Activated T-helper 2 cell treated with anti-CD3 and anti-CD28 coated beads, Interferon-gamma antibody, Interleukin-2, Interleukin-4, amounts not matched to agents 10 μg/mL and 5 μg/mL and 100 μg/mL, durations not matched to agents 14 hours and 24 hours and 36 hours (primary cell): ENCODE data around the gene ALS2. TPM values are rescaled to one million over a fixed set of nuclear protein-coding genes. Genes with fewer than 3 reads are reported as not detected.
"Not testable (repeated sequence)": the region's sequence is repeated elsewhere in the genome, so short reads cannot be mapped to it uniquely, and the experiment has no call there.

Experiments
- DNase-seq: peaks from one replicate; pipeline ENCODE4 v3.0.0; 2021; ENCODE audit warnings: low spot score
- H3K27ac Mint-ChIP-seq: one replicate; pipeline ENCODE4 v1.8.0; 2021; ENCODE audit warnings: mixed read lengths
- H3K27me3 Mint-ChIP-seq: one replicate; pipeline ENCODE4 v1.8.0; 2021; ENCODE audit warnings: low read depth, mixed read lengths
- H3K36me3 Mint-ChIP-seq: one replicate; pipeline ENCODE4 v1.8.0; 2021; ENCODE audit warnings: low read depth, mixed read lengths
- H3K4me1 Mint-ChIP-seq: one replicate; pipeline ENCODE4 v1.8.0; 2021; ENCODE audit warnings: low read depth, mixed read lengths
- H3K4me3 Mint-ChIP-seq: one replicate; pipeline ENCODE4 v1.8.0; 2021; ENCODE audit warnings: low read depth, mild to moderate bottlenecking, moderate library complexity, mixed read lengths
- H3K9me3 Mint-ChIP-seq: one replicate; pipeline ENCODE4 v1.8.0; 2021; ENCODE audit warnings: mixed read lengths
- intact Hi-C: fragments of 100-400 bp; cut with micrococcal nuclease; formaldehyde crosslinking; loops from one replicate; pipeline ENCODE4 v1.15.1; 2023
- total RNA-seq: library from RNA; stranded (reverse); gene quantifications from 2 replicates; pipeline ENCODE4 v1.2.3, GENCODE V29; 2022

Gene ALS2
- total RNA-seq, 1 donor from 2014 or later: 11.3 TPM

- H3K4me1 Mint-ChIP-seq: no peaks in the 10 kb centered on the region
- H3K9me3 Mint-ChIP-seq: no peaks in the 10 kb centered on the region
- H3K36me3 Mint-ChIP-seq: no peaks in the 10 kb centered on the region
- no peak within 1 kb of the TSS for H3K27ac Mint-ChIP-seq
- H3K4me3 Mint-ChIP-seq: no peak within 1 kb of the TSS
- intact Hi-C loops: no loop called here
- DNase-seq: no peak
- H3K27me3 Mint-ChIP-seq: peaks cover 29% of the 10 kb centered on the region
Measured at GRCh38 chr2:201806442-201807170, 25.9 kb upstream of the ALS2 start, which contains the start of gene CDK15. TSS of gene CDK15 (plus strand) at chr2:201806537. CDS start at chr2:201806665, 128 bp downstream.

- intact Hi-C loops: loop anchor here (5.0 kb wide), 1 partner anchor 378 kb away; no protein-coding TSS in a partner anchor
- H3K9me3 Mint-ChIP-seq, H3K4me1 Mint-ChIP-seq, DNase-seq, H3K27ac Mint-ChIP-seq, H3K4me3 Mint-ChIP-seq, H3K36me3 Mint-ChIP-seq: not testable (repeated sequence)
- peaks cover 17% of the 10 kb centered on the region for H3K27me3 Mint-ChIP-seq
Measured at GRCh38 chr2:201798914-201799285, 18.2 kb upstream of the ALS2 start.

GRCh38 chr2:201798252-201798913 lies 17.6 kb upstream of the ALS2 start:
- no peaks in the 10 kb centered on the region for H3K9me3 Mint-ChIP-seq
- no peaks in the 10 kb centered on the region for H3K4me1 Mint-ChIP-seq
- no peaks in the 10 kb centered on the region for H3K36me3 Mint-ChIP-seq
- no peak for DNase-seq
- H3K27me3 Mint-ChIP-seq: peaks cover 17% of the 10 kb centered on the region
- H3K4me3 Mint-ChIP-seq: no peak overlapping the region
- intact Hi-C loops: loop anchor here (5.0 kb wide), 1 partner anchor 379 kb away; no protein-coding TSS in a partner anchor
- no peak overlapping the region for H3K27ac Mint-ChIP-seq

- Mint-ChIP-seq H3K9me3 (no peaks in the 10 kb centered on the region), H3K36me3 (no peaks in the 10 kb centered on the region), H3K4me1 (no peaks in the 10 kb centered on the region), H3K27ac (no peak overlapping the region), H3K4me3 (no peak overlapping the region), H3K27me3 (peaks cover 17% of the 10 kb centered on the region)
- no peak for DNase-seq
- intact Hi-C loops: loop anchor here (5.0 kb wide), 1 partner anchor 380 kb away; no protein-coding TSS in a partner anchor
Measured at GRCh38 chr2:201797175-201797840, 16.6 kb upstream of the ALS2 start.

- Mint-ChIP-seq H3K36me3 (no peaks in the 10 kb centered on the region), H3K27me3 (peaks cover 14% of the 10 kb centered on the region), H3K9me3 (no peaks in the 10 kb centered on the region), H3K4me1 (no peaks in the 10 kb centered on the region), H3K4me3 (no peak overlapping the region), H3K27ac (no peak overlapping the region)
- DNase-seq: no peak
- intact Hi-C loops: loop anchor here (5.0 kb wide), 1 partner anchor 381 kb away; no protein-coding TSS in a partner anchor
Measured at GRCh38 chr2:201796478-201796865, 15.7 kb upstream of the ALS2 start.

- Mint-ChIP-seq H3K9me3 (no peaks in the 10 kb centered on the region), H3K27me3 (peaks cover 10% of the 10 kb centered on the region), H3K36me3 (no peaks in the 10 kb centered on the region), H3K27ac (no peak overlapping the region), H3K4me3 (no peak overlapping the region), H3K4me1 (no peaks in the 10 kb centered on the region)
- intact Hi-C loops: loop anchor here (5.0 kb wide), 1 partner anchor 381 kb away; no protein-coding TSS in a partner anchor
- no peak for DNase-seq
Measured at GRCh38 chr2:201795607-201796477, 15.1 kb upstream of the ALS2 start.

- no peak for DNase-seq
- intact Hi-C loops: no loop called here
- Mint-ChIP-seq H3K4me3 (no peak overlapping the region), H3K36me3 (no peaks in the 10 kb centered on the region), H3K27me3 (peaks cover 12% of the 10 kb centered on the region), H3K4me1 (no peaks in the 10 kb centered on the region), H3K9me3 (no peaks in the 10 kb centered on the region), H3K27ac (no peak overlapping the region)
Measured at GRCh38 chr2:201794294-201794693, 13.6 kb upstream of the ALS2 start.

GRCh38 chr2:201793631-201794030 lies 12.9 kb upstream of the ALS2 start:
- no peaks in the 10 kb centered on the region for H3K9me3 Mint-ChIP-seq
- no peak overlapping the region for H3K4me3 Mint-ChIP-seq
- DNase-seq: no peak
- no peaks in the 10 kb centered on the region for H3K4me1 Mint-ChIP-seq
- H3K36me3 Mint-ChIP-seq: no peaks in the 10 kb centered on the region
- no peak overlapping the region for H3K27ac Mint-ChIP-seq
- intact Hi-C loops: no loop called here
- H3K27me3 Mint-ChIP-seq: peaks cover 12% of the 10 kb centered on the region

GRCh38 chr2:201790989-201791388 lies 10.3 kb upstream of the ALS2 start:
- Mint-ChIP-seq H3K27me3 (peaks cover 18% of the 10 kb centered on the region), H3K27ac (no peak overlapping the region), H3K9me3 (no peaks in the 10 kb centered on the region), H3K4me3 (no peak overlapping the region), H3K36me3 (no peaks in the 10 kb centered on the region), H3K4me1 (peaks cover 3% of the 10 kb centered on the region)
- intact Hi-C loops: no loop called here
- no peak for DNase-seq

- H3K27me3 Mint-ChIP-seq: peaks cover 16% of the 10 kb centered on the region
- H3K36me3 Mint-ChIP-seq: no peaks in the 10 kb centered on the region
- peaks cover 3% of the 10 kb centered on the region for H3K4me1 Mint-ChIP-seq
- H3K4me3 Mint-ChIP-seq: no peak overlapping the region
- DNase-seq: no peak
- H3K27ac Mint-ChIP-seq: no peak overlapping the region
- H3K9me3 Mint-ChIP-seq: no peaks in the 10 kb centered on the region
- intact Hi-C loops: no loop called here
Measured at GRCh38 chr2:201790291-201790690, 9.6 kb upstream of the ALS2 start.

GRCh38 chr2:201789395-201789794 lies 8.7 kb upstream of the ALS2 start:
- Mint-ChIP-seq H3K4me3 (no peak overlapping the region), H3K27me3 (peaks cover 16% of the 10 kb centered on the region)

GRCh38 chr2:201788371-201788770 lies 7.6 kb upstream of the ALS2 start:
- no peak overlapping the region for H3K4me3 Mint-ChIP-seq
- H3K27ac Mint-ChIP-seq: no peak overlapping the region
- H3K4me1 Mint-ChIP-seq: peaks cover 3% of the 10 kb centered on the region
- H3K36me3 Mint-ChIP-seq: no peaks in the 10 kb centered on the region
- peaks cover 19% of the 10 kb centered on the region for H3K27me3 Mint-ChIP-seq
- intact Hi-C loops: no loop called here
- no peak for DNase-seq
- no peaks in the 10 kb centered on the region for H3K9me3 Mint-ChIP-seq

More at GRCh38 chr2:201789395-201789794, 8.7 kb upstream of the ALS2 start:
- H3K27ac Mint-ChIP-seq: no peak overlapping the region
- H3K36me3 Mint-ChIP-seq: no peaks in the 10 kb centered on the region
- intact Hi-C loops: no loop called here
- no peaks in the 10 kb centered on the region for H3K9me3 Mint-ChIP-seq
- peaks cover 3% of the 10 kb centered on the region for H3K4me1 Mint-ChIP-seq
- DNase-seq: no peak
